Measurements from ENCODE around the gene AP1S1. TPM values are rescaled to one million over a fixed set of nuclear protein-coding genes. Genes with fewer than 3 reads are reported as not detected.
"Not testable (repeated sequence)": the region's sequence is repeated elsewhere in the genome, so short reads cannot be mapped to it uniquely, and the experiment has no call there.

The AP1S1 gene
- total RNA-seq: 60.4 TPM

GRCh38 chr7:101153969-101154692 lies at the start of gene AP1S1:
Gene AP1S1, plus strand, starts transcription at chr7:101154476. Its CDS starts 39 bp downstream, at chr7:101154515.
- ATAC-seq: peak; percentile 95

- ATAC-seq: no peak
Observed at GRCh38 chr7:101104799-101105198, 49.5 kb upstream of the AP1S1 start.

DNA sequence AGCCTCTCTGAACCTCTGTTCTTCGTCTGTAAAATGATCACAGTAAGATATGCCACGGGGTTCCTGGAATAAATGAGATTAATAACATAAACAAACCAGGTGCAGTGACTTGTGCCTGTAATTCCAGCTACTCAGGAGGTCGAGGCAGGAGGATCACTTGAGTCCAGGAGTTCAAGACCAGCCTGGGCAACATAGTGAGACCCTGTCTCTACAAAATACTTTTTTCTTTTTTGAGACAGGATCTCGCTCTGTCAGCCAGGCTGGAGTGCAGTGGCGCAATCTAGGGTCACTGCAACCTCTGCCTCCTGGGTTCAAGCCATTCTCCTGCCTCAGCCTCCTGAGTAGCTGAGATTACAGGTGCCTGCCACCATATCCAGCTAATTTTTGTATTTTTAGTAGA lies 49.0 kb upstream of the AP1S1 start:
- ATAC-seq: not testable (repeated sequence)

DNA sequence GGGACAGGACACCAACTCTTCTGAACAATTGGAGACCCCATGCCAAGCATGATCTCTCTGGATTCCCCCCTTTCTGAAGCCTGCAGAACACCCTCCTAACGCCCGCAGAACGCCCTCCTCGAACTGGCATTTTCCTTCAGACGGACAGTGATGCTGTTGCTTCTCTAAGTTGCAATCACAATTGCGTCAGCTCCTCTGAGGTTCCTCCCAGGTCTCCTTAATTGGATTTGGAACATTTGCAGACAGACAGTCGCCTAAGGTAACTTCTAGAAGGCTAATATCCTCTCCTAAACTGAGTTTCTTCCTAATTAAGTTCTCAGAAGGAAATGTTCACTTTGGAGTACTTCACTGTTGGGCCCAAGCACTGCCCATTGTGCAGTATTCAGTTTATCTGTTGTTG lies 47.9 kb upstream of the AP1S1 start:
- ATAC-seq: no peak

DNA sequence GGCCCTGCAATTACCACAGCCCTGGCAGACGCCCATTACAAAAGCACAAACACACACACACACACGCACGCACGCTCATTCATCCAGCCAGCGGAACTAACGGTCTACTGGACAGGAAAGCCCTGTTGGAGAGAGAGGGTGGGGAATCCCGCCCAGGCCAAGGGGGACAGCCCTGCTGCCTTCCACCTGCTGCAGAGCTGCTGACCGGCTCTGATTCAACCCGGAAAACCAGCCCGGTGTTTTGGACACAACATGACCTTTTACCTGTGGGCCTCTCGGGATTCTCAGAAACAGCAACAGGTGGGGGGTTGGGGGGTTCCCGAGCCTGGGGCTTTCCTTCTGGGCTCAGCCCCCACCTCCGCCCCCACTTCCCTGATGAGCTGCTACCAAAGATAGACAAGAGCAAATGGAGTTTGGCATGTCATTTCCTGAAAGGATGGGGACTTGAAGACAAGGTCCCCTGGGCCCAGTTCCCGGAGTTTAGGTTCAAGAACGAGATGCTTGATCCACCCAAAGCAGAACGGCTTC lies 45.9 kb upstream of the AP1S1 start:
- ATAC-seq: peak; percentile 53

DNA sequence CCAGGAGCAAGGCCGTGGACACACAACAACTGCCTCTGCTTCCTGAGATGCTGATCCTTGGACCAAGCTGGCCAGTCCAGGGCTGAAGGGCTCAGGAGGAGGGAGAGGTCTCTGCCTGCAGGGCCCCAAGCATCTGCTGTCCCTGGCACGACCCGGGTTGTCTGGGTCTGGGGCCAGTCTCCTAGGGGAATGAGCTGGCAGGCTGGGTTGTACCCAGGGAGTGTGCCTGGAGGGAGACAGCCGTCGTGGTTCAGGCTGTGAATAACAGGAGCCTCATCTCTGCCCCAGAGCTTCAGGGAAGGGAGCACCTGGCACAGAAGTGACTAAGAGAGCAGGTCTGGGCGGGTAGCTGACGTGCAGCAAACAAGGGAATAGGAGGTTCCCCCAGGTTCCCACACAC lies 45.3 kb upstream of the AP1S1 start:
- ATAC-seq: peak; percentile 97

- no peak for ATAC-seq
Observed at GRCh38 chr7:101109368-101109767, 44.9 kb upstream of the AP1S1 start.

DNA sequence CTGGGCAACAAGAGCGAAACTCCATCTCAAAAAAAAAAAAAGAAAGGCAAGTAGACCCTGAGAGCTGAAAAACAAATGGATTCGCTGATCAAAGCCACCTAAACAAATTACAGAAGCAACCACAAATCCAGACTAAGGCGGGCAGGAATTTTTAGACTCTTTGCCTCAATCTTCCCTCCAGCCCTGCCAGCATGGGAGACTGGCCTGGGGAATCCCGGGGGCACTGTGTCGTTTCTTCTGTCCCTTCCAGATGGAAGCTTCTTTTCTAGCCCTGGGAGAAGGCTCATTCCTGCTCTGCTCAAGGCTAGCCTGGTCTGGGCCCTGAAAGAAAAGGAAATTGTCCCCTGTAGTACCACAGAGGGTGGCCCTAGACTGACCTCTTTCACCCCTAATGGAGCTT lies 43.0 kb upstream of the AP1S1 start:
- ATAC-seq: no peak

DNA sequence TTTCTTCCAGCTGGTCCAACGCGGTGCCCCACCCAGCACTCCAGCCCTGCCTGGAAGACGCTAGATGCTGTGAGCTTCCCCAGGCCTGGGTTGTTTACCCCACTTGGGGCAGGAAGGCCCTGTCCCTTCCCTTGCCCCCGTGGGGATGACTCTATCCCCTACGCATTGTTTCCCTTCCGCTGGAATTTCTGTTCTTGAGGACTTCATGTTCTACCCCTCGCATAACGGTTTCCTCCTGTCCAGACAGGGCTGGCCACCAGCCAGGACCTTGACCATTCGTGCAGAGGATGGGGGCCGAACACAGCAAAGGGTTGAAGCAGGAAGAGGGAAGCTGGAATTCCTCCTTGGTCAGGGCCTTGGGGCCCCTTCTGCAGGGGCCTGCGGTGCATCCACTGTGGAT lies 42.0 kb upstream of the AP1S1 start:
- ATAC-seq: no peak

DNA sequence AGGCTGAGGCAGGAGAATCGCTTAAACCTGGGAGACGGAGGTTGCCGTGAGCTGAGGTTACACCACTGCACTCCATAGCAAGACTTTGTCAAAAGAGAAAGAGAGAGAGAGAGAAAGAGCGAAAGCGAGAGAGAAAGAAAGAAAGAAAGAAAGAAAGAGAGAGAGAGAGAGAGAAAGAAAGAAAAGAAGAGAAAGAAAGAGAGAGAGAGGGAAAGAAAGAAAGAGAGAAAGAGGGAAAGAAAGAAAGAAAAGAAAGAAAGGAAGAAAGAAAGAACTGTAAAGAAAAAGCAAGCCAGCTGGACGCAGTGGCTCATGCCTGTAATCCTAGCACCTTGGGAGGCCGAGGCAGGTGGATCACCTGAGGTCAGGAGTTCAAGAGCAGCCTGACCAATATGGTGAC lies 41.1 kb upstream of the AP1S1 start:
- not testable (repeated sequence) for ATAC-seq

- ATAC-seq: no peak
Observed at GRCh38 chr7:101113836-101114235, 40.4 kb upstream of the AP1S1 start.

- ATAC-seq: peak; percentile 7
Observed at GRCh38 chr7:101114492-101114891, 39.8 kb upstream of the AP1S1 start.

DNA sequence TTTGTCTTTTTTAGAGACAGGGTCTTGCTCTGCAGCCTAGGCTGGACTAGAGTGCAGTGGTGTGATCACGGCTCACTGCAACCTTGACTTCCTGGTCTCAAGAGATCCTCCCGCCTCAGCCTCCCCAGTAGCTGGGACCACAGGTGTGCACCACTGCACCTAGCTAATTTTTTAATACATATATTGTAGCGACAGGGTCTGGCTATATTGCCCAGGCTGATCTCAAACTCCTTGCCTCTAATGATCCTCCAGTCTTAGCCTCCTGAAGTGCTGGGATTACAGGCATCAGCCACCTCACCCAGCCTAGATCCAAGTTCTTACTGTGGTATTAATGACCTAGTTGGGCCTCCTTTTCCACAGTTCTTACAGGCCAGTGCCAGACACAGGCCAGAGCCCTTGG lies 39.1 kb upstream of the AP1S1 start:
- ATAC-seq: no peak

DNA sequence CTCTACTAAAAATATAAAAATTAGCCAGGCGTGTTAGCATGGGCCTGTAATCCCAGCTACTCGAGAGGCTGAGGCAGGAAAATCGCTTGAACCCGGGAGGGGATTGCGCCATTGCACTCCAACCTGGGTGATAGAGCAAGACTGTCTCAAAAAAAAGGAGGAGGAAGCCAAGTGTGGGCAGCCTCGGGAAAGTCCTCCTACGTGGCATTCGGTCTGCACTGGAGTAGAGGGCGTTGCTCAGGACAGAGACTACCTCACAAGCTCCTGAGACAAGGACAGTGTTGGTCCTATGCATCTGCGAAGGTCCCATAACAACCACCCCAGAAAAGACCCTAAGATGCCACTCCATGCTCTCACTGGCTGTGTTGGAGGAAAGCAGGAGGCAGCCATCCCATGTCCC lies 37.4 kb upstream of the AP1S1 start:
- no peak for ATAC-seq

- no peak for ATAC-seq
Observed at GRCh38 chr7:101118856-101119255, 35.4 kb upstream of the AP1S1 start.

DNA sequence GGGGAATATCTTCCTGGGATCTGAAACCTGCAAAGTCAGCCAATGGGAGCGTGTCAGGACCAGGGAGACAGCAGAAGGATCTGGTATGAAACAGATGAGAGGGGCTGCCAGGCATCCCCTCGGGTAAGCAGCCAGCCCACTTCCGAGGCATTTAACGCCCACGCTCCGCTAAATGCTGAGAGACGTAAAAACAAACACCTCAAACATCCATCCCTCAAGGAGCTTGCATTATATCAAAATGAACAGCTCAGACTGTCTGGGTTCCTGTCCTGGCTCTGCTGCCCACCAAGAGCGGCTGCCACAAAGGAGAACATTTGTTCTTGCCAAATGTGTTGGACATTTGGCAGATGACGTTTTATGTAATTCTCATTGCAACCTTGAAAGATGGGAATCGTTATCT lies 34.4 kb upstream of the AP1S1 start:
- ATAC-seq: no peak

DNA sequence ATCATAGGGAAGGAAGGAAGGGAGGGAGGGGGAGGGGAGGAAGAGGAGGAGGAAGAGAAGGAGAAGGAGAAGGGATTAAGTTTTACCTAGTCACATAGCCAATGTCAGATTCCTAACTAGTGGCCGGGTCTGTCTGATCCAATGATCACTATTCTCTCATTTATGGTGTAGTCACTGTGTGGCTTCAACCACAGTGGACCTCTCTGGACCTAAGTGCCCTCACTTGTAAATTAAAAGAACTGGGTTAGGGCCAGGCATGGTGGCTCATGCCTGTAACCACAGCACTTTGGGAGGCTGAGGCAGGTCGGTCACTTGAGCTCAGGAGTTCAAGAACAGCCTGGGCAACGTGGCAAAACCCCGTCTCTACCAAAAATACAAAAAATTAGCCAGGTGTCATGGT lies 34.0 kb upstream of the AP1S1 start:
- ATAC-seq: no peak

- ATAC-seq: not testable (repeated sequence)
Observed at GRCh38 chr7:101121631-101121990, 32.7 kb upstream of the AP1S1 start.

DNA sequence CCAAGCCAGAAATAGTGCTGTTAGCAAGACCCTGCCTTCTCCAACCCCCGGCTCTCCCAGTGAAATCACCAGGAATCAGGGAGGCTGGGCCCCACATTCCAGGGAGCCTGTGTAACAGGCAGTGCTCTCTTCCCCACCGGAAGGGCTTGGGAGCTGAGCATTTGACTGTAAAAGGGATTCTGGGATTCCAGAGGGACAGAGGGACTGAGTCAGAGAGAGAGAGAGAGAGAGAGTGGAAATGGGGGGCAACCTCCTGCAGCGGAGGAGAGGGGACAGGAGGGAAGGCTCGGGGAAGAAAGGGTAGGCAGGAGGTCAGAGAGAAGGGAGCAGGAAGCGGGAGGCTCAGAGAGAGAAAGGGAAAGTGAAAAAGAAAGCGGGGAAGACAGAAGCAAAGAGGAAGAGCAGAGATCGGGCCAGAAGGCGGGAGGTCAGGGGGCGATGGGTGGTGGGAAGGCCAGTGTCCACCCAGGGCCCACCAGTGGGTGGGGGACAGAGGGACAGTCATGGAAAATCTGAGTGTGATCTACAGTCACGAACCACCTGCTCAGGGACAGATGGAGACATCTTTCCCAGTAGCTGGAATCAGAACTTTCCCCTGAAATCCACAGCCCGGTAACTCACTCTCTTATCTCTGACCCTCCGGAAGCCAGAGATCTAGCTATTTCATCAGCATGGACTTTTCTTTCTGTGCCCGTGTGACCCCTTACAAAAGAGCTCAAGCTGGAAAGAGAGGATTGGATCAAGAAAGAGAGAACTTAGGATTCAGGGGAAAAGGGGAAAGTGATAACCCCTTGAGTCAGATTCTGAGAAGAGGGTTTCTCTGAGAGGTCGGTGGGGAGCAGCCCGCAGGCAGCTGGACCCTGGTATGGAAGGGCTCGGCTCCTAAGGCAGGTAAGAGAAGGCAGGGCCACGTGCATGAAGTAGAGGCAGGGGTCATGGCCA lies 32.0 kb upstream of the AP1S1 start:
- ATAC-seq: peak; percentile 2

DNA sequence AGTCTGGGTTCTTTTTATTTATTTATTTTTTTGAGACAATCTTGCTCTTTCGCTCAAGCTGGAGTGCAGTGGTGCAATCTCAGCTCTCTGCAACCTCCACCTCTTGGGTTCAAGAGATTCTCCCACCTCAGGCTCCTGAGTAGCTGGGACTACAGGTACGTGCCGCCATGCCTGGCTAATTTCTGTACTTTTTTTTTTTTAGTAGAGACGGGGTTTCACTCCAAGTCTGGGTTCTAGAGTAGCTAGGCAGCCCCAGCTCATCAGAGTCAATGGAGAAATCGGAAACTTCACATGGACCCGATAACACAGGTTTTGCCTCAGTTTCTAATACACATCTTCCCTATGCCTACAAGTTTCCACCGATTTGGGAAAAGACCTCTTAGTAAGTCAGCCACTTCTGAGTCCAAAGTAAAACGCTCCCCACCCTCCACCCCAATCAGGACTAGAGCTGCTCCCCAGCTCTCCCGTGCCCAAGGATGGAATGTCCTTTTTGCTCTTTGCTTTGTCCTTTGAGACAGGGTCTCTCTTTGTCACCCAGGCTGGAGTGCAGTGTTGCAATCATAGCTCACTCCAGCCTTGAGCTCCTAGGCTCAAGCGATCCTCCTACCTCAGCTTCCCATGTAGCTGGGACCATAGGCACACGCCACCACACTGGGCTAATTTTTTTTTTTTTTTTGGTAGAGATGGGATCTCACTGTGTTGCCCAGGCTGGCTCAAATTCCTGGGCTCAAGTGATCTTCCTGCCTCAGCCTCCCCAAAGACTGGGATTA lies 31.2 kb upstream of the AP1S1 start:
- ATAC-seq: no peak

GRCh38 chr7:101123703-101124068 lies 30.6 kb upstream of the AP1S1 start:
- no peak for ATAC-seq

GRCh38 chr7:101124376-101125056 lies 29.8 kb upstream of the AP1S1 start:
- ATAC-seq: no peak
